SK-N-SH treated with all-trans-retinoic acid at 6 μM for 48 hours (cell line): Measurements from ENCODE around the gene LIN52.

ENCODE experiments used
- GLIS3 ChIP-seq: fragments of 250-450 bp; sonication (Bioruptor Pico); IDR thresholded peaks from 2 replicates; pipeline ENCODE4 v1.5.0; 2020; ENCODE audit warnings: mild to moderate bottlenecking, moderate library complexity
- OSR1 ChIP-seq: fragments of 250-450 bp; sonication (Bioruptor Pico); IDR thresholded peaks from 2 replicates; pipeline ENCODE4 v1.8.0; 2022; ENCODE audit warnings: moderate library complexity, mild to moderate bottlenecking, inconsistent platforms
- PPARA ChIP-seq: fragments of 250-450 bp; sonication (Bioruptor Pico); IDR thresholded peaks from 2 replicates; pipeline ENCODE4 v1.5.0; 2020; ENCODE audit warnings: mild to moderate bottlenecking, borderline replicate concordance
- ZNF8 ChIP-seq: fragments of 450-650 bp; formaldehyde crosslinking; IDR thresholded peaks from 2 replicates; pipeline ENCODE4 v1.5.0; 2020; ENCODE audit warnings: mild to moderate bottlenecking, moderate library complexity
- TF ChIP-seq, protein P1 (sequence below): fragments of 250-450 bp; sonication (Bioruptor Pico); IDR thresholded peaks from 2 replicates; pipeline ENCODE4 v1.5.1; 2020; ENCODE audit warnings: low read depth, mild to moderate bottlenecking, moderate library complexity

DNA sequence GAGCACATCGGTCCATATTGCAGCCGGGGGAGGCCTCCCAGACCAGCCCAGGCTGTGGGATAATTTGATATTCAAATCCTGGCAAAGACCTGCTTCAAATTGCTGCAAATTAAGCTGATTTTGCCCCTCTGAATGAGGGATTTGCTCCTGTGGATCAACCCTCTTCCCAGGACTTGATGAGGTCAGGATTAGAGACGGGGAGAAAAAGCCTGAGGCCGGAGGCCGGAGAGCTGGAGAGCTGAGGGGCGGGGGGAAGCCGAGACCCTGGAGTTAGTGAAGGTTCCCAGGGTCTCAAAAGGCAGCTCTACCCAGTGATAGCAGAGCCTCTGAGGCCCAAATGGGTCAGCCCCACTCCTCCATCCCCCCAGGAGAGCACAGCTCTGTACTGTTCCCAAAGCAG lies 137.0 kb downstream of the LIN52 start:
- no peak for TF ChIP-seq PPARA (CRISPR knock-in tag)
- TF ChIP-seq ZNF8, result no peak
- TF ChIP-seq OSR1 (CRISPR knock-in tag), result no peak
- TF ChIP-seq, protein P1, sequence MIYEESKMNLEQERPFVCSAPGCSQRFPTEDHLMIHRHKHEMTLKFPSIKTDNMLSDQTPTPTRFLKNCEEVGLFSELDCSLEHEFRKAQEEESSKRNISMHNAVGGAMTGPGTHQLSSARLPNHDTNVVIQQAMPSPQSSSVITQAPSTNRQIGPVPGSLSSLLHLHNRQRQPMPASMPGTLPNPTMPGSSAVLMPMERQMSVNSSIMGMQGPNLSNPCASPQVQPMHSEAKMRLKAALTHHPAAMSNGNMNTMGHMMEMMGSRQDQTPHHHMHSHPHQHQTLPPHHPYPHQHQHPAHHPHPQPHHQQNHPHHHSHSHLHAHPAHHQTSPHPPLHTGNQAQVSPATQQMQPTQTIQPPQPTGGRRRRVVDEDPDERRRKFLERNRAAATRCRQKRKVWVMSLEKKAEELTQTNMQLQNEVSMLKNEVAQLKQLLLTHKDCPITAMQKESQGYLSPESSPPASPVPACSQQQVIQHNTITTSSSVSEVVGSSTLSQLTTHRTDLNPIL (CRISPR knock-in tag), result no peak
- no peak for TF ChIP-seq GLIS3
